Measurements from ENCODE around the gene SETD6. TPM values are rescaled to one million over a fixed set of nuclear protein-coding genes. Genes with fewer than 3 reads are reported as not detected.

The SETD6 gene
- total RNA-seq, 1 donor from 2014 or later, result 23.2 TPM

DNA sequence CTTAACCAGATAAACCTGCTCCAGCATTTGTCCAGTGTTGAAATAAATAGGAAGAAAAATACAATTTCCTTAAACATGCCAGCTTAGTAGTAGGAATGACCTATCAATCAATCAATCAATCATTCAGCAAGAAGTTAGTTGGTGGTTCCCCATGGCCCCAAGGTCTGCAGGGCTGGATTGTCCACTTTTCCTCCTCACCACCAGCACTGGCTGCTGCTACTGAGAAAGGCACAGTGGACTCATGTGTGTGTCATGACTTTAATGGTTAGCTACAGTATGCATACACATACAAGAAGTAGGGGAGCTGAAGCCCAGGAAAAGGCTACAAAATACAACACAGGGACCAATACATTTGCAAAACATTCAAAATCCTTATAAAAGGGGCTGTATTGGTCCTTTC lies 4.4 kb downstream of the SETD6 start:
- Histone ChIP-seq H3K27me3 (ENCODE audit: control insufficient read depth, insufficient read depth, low read length) (no peaks in the 10 kb centered on the region), H3K36me3 (ENCODE audit: control insufficient read depth, insufficient read depth, low read length) (peaks cover 21% of the 10 kb centered on the region), H3K4me3 (ENCODE audit: low read depth, low read length) (no peak overlapping the region)
- FAIRE-seq, result no peak
- DNase-seq (ENCODE audit: low read depth), result no peak
- TF ChIP-seq, protein P1, sequence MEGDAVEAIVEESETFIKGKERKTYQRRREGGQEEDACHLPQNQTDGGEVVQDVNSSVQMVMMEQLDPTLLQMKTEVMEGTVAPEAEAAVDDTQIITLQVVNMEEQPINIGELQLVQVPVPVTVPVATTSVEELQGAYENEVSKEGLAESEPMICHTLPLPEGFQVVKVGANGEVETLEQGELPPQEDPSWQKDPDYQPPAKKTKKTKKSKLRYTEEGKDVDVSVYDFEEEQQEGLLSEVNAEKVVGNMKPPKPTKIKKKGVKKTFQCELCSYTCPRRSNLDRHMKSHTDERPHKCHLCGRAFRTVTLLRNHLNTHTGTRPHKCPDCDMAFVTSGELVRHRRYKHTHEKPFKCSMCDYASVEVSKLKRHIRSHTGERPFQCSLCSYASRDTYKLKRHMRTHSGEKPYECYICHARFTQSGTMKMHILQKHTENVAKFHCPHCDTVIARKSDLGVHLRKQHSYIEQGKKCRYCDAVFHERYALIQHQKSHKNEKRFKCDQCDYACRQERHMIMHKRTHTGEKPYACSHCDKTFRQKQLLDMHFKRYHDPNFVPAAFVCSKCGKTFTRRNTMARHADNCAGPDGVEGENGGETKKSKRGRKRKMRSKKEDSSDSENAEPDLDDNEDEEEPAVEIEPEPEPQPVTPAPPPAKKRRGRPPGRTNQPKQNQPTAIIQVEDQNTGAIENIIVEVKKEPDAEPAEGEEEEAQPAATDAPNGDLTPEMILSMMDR (IDR thresholded peaks at IDR 0.05; ENCODE audit: insufficient read depth, low read length, severe bottlenecking), result no peak

GRCh38 chr16:58530179-58530578 lies 14.9 kb downstream of the SETD6 start:
- H3K4me3 ChIP-seq (ENCODE audit: low read depth, low read length), result no peak overlapping the region
- TF ChIP-seq, protein P1 (IDR thresholded peaks at IDR 0.05; ENCODE audit: insufficient read depth, low read length, severe bottlenecking), result no peak
- peaks cover 14% of the 10 kb centered on the region for H3K36me3 ChIP-seq (ENCODE audit: control insufficient read depth, insufficient read depth, low read length)
- H3K27me3 ChIP-seq (ENCODE audit: control insufficient read depth, insufficient read depth, low read length), result no peaks in the 10 kb centered on the region
- FAIRE-seq, result no peak
- no peak for DNase-seq (ENCODE audit: low read depth)

- Histone ChIP-seq H3K4me3 (ENCODE audit: low read depth, low read length) (no peak overlapping the region), H3K36me3 (ENCODE audit: control insufficient read depth, insufficient read depth, low read length) (peaks cover 16% of the 10 kb centered on the region), H3K27me3 (ENCODE audit: control insufficient read depth, insufficient read depth, low read length) (no peaks in the 10 kb centered on the region)
- FAIRE-seq, result no peak
- no peak for DNase-seq (ENCODE audit: low read depth)
- TF ChIP-seq, protein P1 (IDR thresholded peaks at IDR 0.05; ENCODE audit: insufficient read depth, low read length, severe bottlenecking), result no peak
Measured at GRCh38 chr16:58532414-58532813, 17.1 kb downstream of the SETD6 start.

GRCh38 chr16:58533751-58534470 lies 18.6 kb downstream of the SETD6 start:
- TF ChIP-seq, protein P1 (IDR thresholded peaks at IDR 0.05; ENCODE audit: insufficient read depth, low read length, severe bottlenecking), result no peak
- no peak for FAIRE-seq
- peaks cover 22% of the 10 kb centered on the region for H3K36me3 ChIP-seq (ENCODE audit: control insufficient read depth, insufficient read depth, low read length)
- no peaks in the 10 kb centered on the region for H3K27me3 ChIP-seq (ENCODE audit: control insufficient read depth, insufficient read depth, low read length)
- no peak overlapping the region for H3K4me3 ChIP-seq (ENCODE audit: low read depth, low read length)
- no peak for DNase-seq (ENCODE audit: low read depth)

- no peak for FAIRE-seq
- Histone ChIP-seq H3K4me3 (ENCODE audit: low read depth, low read length) (no peak overlapping the region), H3K27me3 (ENCODE audit: control insufficient read depth, insufficient read depth, low read length) (no peaks in the 10 kb centered on the region), H3K36me3 (ENCODE audit: control insufficient read depth, insufficient read depth, low read length) (peaks cover 30% of the 10 kb centered on the region)
- TF ChIP-seq, protein P1 (IDR thresholded peaks at IDR 0.05; ENCODE audit: insufficient read depth, low read length, severe bottlenecking), result no peak
- DNase-seq (ENCODE audit: low read depth), result no peak
Measured at GRCh38 chr16:58535100-58535499, 19.8 kb downstream of the SETD6 start.

GRCh38 chr16:58536278-58536677 lies 21.0 kb downstream of the SETD6 start:
- TF ChIP-seq, protein P1 (IDR thresholded peaks at IDR 0.05; ENCODE audit: insufficient read depth, low read length, severe bottlenecking), result no peak
- FAIRE-seq (no peak), DNase-seq (ENCODE audit: low read depth) (no peak)
- Histone ChIP-seq H3K4me3 (ENCODE audit: low read depth, low read length) (no peak overlapping the region), H3K27me3 (ENCODE audit: control insufficient read depth, insufficient read depth, low read length) (no peaks in the 10 kb centered on the region), H3K36me3 (ENCODE audit: control insufficient read depth, insufficient read depth, low read length) (peaks cover 30% of the 10 kb centered on the region)
